Skin epidermis (tissue), 12 donors: Measurements from ENCODE around the gene SASH1.
"Not testable (repeated sequence)": the region's sequence is repeated elsewhere in the genome, so short reads cannot be mapped to it uniquely, and the experiment has no call there.

Experiments used
- H3K27ac ChIP-seq, 21 experiments: fragments of 200-600 bp; sonication (generic) in 11 of 21; one replicate each; pipeline ENCODE4 v1.5.0; 2020; ENCODE audit warnings: mild to moderate bottlenecking in 3 of 21, inconsistent platforms in 2 of 21, moderate library complexity in 2 of 21
- H3K4me3 ChIP-seq, 7 experiments: fragments of 200-600 bp; sonication (generic) in 2 of 7; one replicate each; pipeline ENCODE4 v1.5.0; 2020; ENCODE audit warnings: inconsistent platforms in 2 of 7, mild to moderate bottlenecking in 2 of 7, moderate library complexity in 1 of 7

Gene SASH1

DNA sequence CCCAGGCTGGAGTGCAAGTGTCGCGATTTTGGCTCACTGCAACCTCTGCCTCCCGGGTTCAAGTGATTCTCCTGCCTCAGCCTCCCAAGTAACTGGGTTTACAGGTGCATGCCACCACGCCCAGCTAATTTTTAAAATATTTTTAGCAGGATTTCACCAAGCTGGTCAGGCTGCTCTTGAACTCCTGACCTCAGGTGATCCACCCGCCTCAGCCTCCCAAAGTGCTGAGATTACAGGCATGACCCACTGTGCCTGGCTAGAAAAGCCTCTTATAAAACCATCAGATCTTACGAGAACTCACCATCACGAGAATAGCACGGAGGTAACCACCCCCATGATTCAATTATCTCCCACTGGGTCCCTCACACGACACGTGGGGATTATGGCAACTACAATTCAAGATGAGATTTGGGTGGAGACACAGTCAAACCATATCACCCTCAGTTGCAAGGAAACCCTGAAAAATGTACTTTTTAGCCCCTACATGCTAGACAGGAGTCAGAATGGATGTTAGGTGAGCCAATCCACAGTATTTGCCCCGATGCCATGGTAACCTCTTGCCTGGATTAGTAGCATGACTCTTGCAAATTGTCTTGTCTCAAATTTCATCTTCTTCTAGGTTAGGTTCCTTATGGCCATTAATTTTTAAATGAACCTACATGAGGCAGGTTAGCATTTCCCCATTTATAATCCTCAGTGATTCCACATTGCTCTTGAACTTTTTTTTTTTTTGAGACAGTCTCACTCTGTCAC lies 17.1 kb upstream of the SASH1 start:
- H3K27ac ChIP-seq, result peak overlapping the region in 1 of 21 experiments; percentile 5
- H3K4me3 ChIP-seq, result no peak overlapping the region

DNA sequence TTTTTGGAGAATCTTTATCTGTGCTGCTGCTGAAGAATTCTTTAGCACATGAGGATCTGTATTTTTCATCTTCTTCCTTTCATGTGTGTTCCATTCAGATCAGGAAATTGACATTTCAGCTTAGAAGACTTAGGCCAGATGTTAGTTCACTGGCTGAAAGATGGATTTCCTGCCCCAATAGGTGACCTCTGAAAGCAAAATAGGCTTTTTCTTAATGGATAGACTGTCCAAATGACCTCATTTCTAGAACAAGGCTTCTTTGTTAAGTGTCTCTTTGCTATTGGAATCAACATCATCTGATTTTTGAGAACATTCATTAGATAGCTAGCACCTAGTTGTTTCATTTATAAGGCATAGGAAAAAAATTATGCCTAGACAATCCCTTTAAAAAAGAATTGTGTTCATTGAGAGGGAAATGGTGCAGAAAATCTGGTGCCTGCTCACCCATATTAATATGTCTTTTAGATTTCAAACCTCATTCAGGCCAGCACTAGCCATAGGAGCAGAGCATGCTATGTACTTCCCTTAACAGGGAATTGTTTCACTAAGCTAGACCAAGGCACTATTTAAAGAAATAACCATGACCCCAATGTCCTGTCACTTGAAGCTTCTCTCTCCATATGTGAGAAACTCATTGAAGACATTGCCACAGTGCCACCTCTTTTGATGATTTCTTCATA lies 13.6 kb upstream of the SASH1 start:
- Histone ChIP-seq H3K4me3 (no peak overlapping the region), H3K27ac (peak overlapping the region in 16 of 21 experiments; percentile 9 to 75 (median 56))

DNA sequence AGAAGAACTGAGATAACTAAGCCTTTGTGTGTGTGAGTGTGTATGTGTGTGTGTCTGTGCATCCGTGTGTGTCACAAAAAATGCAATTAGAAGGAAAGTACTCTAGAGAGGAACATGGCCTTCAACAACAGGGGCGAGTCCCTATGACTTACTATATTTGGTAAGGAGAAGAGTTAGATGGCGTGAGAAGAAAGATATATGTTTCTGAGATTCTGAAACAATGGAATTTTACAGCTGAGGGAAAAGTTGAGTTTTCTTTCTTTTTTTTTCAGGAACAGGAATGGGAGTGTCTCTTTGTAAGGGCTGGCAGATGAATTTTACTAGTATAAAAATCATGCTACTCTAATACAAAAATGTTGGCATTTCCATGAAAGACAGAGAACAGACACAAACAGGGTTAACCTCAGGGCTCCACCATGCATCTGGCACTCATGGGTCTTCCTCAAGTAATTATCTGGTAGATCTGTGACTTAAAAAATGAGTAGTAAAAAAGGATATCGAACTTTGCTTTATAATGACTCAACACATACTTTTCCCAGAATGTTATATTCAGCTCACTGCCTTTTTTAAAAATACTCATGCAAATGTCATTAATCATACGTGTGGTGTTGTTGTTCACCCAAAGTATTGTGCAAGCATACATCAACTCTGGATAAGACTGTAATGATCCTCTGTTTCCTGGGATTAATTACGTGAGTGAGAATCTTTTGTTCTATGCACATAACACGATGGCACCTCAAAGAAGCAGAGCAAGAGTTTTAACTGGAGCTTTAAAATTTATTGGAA lies 12.8 kb upstream of the SASH1 start:
- peak overlapping the region in 19 of 21 experiments; percentile 9 to 75 (median 57) for H3K27ac ChIP-seq

GRCh38 chr6:148332088-148332487 lies 10.6 kb upstream of the SASH1 start:
- peak overlapping the region in 4 of 21 experiments; percentile 8 to 35 (median 25) for H3K27ac ChIP-seq

More for the DNA sequence above, 12.8 kb upstream of the SASH1 start:
- H3K4me3 ChIP-seq, result no peak overlapping the region

DNA sequence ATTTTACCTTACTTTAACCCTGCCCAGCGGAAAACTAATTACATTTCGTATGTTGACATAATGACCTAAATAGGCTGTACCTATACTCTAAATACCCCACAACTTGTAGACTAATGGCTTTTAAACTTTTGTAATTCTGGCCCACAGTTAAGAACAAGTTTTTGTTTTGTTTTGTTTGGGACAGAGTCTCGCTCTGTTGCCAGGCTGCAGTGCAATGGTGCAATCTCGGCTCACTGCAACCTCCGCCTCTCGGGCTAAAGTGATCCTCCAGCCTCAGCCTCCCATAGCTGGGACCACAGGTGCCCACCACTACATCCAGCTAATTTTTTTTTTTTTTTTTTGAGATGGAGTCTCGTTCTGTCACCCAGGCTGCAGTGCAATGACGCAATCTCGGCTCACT lies 5.7 kb upstream of the SASH1 start:
- H3K27ac ChIP-seq, result no peak overlapping the region
- H3K4me3 ChIP-seq, result no peak overlapping the region

More at GRCh38 chr6:148332088-148332487, 10.6 kb upstream of the SASH1 start:
- H3K4me3 ChIP-seq, result no peak overlapping the region

DNA sequence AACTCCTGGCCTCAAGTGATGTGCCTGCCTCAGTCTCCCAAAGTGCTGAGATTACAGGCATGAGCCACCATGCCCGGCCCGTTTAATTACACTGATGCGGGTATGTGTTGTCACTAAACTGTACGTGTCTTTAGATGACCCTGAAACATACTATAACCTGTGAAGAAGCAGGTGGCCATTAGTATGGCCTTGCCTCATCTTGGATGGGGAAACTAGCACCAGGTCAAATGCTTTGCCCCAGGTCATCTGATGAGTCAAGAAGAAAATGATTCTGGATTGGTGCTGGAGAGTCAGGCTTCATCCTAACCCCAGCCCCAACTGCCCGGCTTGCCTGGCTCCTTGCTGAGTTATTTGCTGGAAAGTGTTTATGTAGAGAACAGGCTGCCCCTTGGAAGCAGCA lies 2.9 kb upstream of the SASH1 start:
- Histone ChIP-seq H3K4me3 (no peak overlapping the region), H3K27ac (no peak overlapping the region)

DNA sequence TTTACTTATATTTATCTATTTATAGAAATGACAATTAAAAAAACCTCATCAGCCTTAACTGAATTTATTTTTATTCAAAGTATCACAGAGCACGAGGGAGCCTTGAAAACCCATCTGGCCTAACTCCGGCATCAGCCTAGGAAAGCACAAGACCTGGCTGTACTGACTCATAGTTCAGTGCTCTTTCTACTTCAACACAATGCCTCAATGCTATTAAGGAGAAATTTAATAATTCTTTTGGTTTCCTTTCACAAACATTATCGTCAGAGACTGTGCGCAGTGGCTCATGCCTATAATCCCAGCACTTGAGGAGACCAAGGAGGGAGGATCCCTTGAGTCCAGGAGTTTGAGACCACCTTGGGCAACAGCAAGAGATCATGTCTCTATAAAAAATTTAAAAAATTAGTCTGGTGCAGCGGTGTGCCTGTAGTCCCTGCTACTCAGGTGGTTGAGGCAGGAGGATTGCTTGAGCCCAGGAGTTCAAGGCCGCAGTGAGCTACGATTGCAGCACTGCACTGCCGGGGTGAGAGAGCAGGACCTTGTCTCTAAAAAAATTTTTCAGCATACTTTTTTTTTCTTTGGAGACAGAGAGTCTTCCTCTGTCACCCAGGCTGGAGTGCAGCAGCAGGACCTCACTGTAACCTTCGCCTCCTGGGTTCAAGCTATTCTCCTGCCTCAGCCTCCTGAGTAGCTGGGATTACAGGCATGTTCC lies 1.9 kb upstream of the SASH1 start:
- Histone ChIP-seq H3K4me3 (no peak overlapping the region), H3K27ac (peak overlapping the region in 4 of 21 experiments; percentile 21 to 96 (median 90))

DNA sequence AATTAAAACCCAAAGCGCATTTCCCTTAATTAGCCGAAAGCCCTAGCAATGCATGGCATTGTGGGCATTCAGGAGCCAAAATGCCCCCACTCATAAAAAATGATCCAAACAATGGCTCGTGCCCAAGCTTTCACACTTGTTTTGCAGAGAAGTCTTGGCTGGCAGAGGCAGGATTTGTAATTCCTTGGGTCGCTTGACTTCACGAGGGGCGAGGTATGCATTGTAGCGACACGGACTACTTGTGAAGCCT lies 613 bp upstream of the SASH1 start:
- Histone ChIP-seq H3K27ac (peak overlapping the region; percentile 58 to 96 (median 87)), H3K4me3 (peak overlapping the region; percentile 45 to 77 (median 58))

DNA sequence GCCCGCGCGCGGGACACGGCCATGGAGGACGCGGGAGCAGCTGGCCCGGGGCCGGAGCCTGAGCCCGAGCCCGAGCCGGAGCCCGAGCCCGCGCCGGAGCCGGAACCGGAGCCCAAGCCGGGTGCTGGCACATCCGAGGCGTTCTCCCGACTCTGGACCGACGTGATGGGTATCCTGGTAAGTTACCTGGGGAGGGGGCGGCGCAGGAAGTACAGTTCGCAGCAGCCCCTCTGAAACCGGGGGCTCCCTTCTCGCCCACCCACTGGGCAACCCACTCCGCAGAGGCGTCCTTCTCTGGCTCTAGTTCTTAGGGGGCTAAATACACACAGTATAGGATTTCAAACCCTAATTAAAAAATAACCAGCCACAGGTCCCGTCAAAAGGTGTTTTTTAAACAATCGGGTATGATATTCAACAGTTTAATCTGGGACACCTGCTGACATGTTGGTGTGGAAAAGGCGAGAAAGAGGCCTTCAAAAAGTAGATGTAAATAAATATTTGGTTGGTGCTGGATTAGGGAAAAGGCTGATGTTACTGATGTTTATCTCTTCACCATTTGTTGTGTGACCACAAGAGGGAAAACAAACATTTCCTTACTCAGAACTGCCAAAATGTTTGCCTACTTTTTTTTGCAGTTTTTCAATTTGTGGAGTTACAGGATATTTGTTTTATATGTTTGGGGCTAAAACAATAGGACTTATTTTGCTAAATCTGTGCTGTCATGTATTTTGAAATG lies 577 bp downstream of the SASH1 start:
- Histone ChIP-seq H3K27ac (peak overlapping the region; percentile 3 to 96 (median 87)), H3K4me3 (peak overlapping the region; percentile 45 to 77 (median 58))

DNA sequence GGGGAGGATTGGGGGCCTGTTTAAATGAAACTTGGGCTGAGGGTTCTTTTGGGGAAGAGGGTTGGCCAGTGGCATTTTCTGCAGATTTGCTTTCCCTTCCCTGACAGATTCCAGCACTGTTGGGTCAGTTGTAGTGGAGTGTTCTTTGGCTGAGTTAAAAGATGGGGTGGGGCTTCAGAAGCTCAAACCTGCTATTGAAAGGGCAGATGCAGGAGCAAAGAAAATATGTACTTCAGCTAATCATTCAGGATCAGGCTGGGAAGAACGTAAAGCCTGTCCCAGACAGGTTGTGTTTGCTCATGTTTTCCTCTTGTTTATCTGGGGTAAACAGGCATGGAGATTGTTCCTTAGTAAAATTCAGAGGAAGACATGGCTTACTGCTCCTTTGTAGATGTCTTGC lies 2.5 kb downstream of the SASH1 start:
- peak overlapping the region in 9 of 21 experiments; percentile 16 to 95 (median 90) for H3K27ac ChIP-seq
- peak overlapping the region in 3 of 7 experiments; percentile 0 to 77 (median 9) for H3K4me3 ChIP-seq

DNA sequence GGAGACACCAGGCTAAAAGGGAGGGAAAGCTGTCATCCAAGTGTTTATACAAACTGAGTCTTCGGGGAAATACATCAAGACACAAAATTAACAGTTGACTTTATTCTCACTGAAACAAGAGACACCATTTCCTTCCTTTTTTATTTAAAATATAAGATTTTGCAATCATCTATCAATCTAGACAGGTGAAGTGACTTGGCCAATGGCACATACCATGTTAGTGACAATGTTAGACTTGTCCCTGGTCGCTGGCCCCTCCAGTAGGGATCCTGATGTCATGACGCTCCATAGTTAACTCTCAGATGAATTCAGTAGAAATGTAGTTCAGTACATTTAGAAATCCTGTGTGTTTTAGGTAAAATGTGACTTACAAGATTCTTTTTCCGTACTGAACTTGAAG lies 2.9 kb downstream of the SASH1 start:
- Histone ChIP-seq H3K4me3 (peak overlapping the region in 3 of 7 experiments; percentile 0 to 77 (median 9)), H3K27ac (peak overlapping the region in 5 of 21 experiments; percentile 16 to 95 (median 44))

DNA sequence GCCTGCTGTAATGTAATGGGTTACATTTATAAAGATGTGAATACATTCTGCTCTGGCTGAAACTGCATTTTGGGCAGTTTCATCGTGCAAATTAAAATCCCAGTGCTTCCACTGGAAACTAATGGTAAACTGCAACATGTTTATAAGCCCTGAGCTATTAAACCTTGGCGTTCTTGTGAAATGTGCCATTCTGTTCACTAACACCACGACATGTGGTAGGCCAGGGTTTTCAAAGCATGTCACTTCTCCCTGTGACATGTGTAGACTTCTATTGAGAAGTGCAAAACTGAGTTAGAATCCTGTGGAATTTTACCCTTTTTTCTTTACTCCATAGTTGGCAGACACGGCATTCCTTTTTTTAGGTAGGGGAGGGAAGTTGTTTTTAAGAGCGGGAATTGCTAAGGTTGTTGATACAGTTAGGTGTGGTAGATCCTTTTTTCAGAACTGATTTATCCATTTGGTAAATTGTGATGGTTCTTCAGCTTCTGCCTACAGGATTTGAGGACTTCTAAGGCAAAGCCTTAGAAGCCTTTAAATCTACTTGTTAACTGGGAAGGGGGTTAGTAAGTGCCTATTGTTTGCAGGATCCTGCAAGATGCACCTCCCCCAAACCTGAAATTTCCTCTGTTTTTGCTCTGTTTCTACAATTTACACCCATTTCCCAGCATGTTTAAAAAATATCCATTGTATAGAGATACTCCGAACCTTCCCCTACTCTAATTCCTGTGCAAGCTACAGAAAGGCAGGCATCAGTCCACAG lies 4.2 kb downstream of the SASH1 start:
- H3K4me3 ChIP-seq, result no peak overlapping the region
- H3K27ac ChIP-seq, result peak overlapping the region in 3 of 21 experiments; percentile 16 to 47 (median 19)

GRCh38 chr6:148347441-148348054 lies 4.9 kb downstream of the SASH1 start:
- peak overlapping the region in 2 of 21 experiments; percentile 6 to 16 for H3K27ac ChIP-seq
- no peak overlapping the region for H3K4me3 ChIP-seq

DNA sequence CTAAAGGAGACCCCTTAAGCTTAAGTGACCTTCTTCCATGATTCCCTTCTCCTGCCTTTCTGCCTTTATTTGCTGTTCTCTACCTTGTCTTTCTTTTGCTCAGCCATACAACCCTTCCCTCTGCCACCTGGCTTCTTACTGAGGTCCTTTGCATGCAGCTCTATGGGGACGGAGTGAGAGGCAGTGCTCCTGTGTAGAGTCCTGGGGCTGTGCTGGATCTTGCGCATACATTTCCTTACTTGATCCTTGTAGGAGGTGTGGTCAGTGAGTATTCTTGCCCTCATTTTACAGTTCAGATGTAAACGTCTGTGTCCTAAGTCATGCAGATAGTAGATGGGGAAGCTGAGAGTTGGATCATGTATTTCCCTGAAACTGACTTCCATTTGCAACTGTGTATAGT lies 5.7 kb downstream of the SASH1 start:
- peak overlapping the region in 3 of 21 experiments; percentile 4 to 43 (median 6) for H3K27ac ChIP-seq
- H3K4me3 ChIP-seq, result no peak overlapping the region

- peak overlapping the region in 1 of 21 experiments; percentile 43 for H3K27ac ChIP-seq
- no peak overlapping the region for H3K4me3 ChIP-seq
These were observed 6.1 kb downstream of the SASH1 start for GRCh38 chr6:148348778-148349177.

DNA sequence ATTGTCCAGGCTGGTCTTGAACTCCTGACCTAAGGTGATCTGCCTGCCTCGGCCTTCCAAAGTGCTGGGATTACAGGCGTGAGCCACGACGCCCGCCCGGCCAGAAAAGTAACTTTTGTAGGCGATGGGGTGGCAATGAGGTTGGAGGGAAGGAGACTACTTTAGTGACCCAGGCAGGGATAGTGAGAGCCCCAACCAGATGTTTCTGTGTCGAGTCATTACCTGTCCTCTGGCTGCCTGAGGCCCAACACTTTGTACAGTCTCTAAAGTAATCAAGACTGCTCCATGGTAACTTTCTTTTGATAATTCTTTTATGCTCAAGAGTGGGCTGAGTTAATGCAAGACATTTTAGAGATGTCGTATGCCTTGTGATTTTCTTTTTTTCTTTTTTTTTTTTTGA lies 6.8 kb downstream of the SASH1 start:
- Histone ChIP-seq H3K27ac (no peak overlapping the region), H3K4me3 (no peak overlapping the region)

DNA sequence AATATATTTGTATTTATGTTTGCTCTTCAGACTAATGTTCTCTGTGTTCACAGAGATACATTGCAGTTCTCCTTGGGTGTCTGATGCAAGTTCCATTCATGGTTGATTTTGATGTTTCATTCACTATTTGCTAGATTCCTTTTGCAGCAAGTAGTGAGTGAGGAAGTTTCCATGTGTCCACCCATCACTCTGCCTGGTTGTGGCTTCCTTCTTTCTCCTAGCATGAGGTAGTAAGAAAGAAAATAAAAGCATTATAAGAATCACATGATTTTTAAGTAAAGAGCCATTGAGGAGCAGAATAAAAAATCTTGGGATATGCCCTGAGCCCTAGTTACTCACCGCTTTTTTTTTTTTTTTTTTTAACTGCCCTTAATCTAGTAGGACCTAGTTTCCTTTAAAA lies 8.7 kb downstream of the SASH1 start:
- Histone ChIP-seq H3K27ac (no peak overlapping the region), H3K4me3 (no peak overlapping the region)

DNA sequence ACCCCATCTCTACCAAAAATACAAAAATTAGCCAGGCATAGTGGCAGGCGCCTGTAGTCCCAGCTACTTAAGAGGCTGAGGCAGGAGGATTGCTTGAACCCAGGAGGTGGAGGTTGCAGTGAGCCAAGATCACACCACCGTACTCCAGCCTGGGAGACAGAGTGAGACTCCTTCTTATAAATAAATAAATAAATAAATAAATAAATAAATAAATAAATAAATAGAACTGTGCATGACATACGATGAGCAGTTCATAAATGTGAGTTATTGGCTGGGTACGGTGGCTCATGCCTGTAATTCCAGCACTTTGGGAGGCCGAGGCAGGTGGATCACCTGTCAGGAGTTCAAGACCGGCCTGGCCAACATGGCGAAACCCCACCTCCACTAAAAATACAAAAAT lies 9.8 kb downstream of the SASH1 start:
- H3K27ac ChIP-seq, H3K4me3 ChIP-seq: not testable (repeated sequence)
